Inflammatory macrophage treated with lipopolysaccharide for 4 hours (primary cell): Measurements from ENCODE around the gene MAPK7.

Experiments
- DNase-seq: peaks from one replicate; pipeline ENCODE4 v3.0.0-alpha.2; 2020

Gene MAPK7

GRCh38 chr17:19424934-19425868, 46.9 kb downstream of the MAPK7 start:
- DNase-seq, result no peak

- DNase-seq, result no peak
These were observed 48.3 kb downstream of the MAPK7 start for GRCh38 chr17:19426631-19427030.

GRCh38 chr17:19431691-19432090, 53.4 kb downstream of the MAPK7 start:
- no peak for DNase-seq
